GM18907 (cell line): Measurements from ENCODE around the gene ABCG8.

Experiments
- ATAC-seq: cut with Tn5 transposase; IDR thresholded peaks from one replicate; pipeline ENCODE4 v1.9.1; 2021; ENCODE audit warnings: mild to moderate bottlenecking, moderate library complexity; ENCODE audit not compliant: unreplicated experiment

Gene ABCG8

GRCh38 chr2:43855292-43855691, 16.5 kb downstream of the ABCG8 start:
- ATAC-seq, result no peak

- ATAC-seq, result no peak
These were observed 33.4 kb downstream of the ABCG8 start for GRCh38 chr2:43872151-43872550.

- ATAC-seq, result no peak
These were observed 36.1 kb downstream of the ABCG8 start for GRCh38 chr2:43874776-43875451.

GRCh38 chr2:43877782-43878464, 39.2 kb downstream of the ABCG8 start:
- peak; percentile 81 for ATAC-seq

- ATAC-seq, result no peak
These were observed 40.5 kb downstream of the ABCG8 start for GRCh38 chr2:43879261-43879660.

- no peak for ATAC-seq
These were observed 41.7 kb downstream of the ABCG8 start for GRCh38 chr2:43880471-43880870.

- no peak for ATAC-seq
These were observed 42.2 kb downstream of the ABCG8 start for GRCh38 chr2:43880952-43881351.

GRCh38 chr2:43882312-43882711, 43.5 kb downstream of the ABCG8 start:
- ATAC-seq, result no peak

GRCh38 chr2:43884689-43885088, 45.9 kb downstream of the ABCG8 start:
- no peak for ATAC-seq

- no peak for ATAC-seq
These were observed 46.4 kb downstream of the ABCG8 start for GRCh38 chr2:43885132-43885632.

GRCh38 chr2:43887176-43887575, 48.4 kb downstream of the ABCG8 start:
- ATAC-seq, result no peak

GRCh38 chr2:43889416-43889815, 50.6 kb downstream of the ABCG8 start:
- ATAC-seq, result no peak

GRCh38 chr2:43890855-43891254, 52.1 kb downstream of the ABCG8 start:
- no peak for ATAC-seq

- ATAC-seq, result no peak
These were observed 56.0 kb downstream of the ABCG8 start for GRCh38 chr2:43894743-43895142.

- ATAC-seq, result no peak
These were observed 58.1 kb downstream of the ABCG8 start for GRCh38 chr2:43896906-43897305.

GRCh38 chr2:43897492-43897891, 58.7 kb downstream of the ABCG8 start:
- no peak for ATAC-seq

GRCh38 chr2:43898134-43898837, 59.5 kb downstream of the ABCG8 start:
- no peak for ATAC-seq

GRCh38 chr2:43898838-43899346, 60.1 kb downstream of the ABCG8 start:
- no peak for ATAC-seq

- no peak for ATAC-seq
These were observed 60.8 kb downstream of the ABCG8 start for GRCh38 chr2:43899589-43899988.

GRCh38 chr2:43905371-43905803, 66.6 kb downstream of the ABCG8 start:
- ATAC-seq, result no peak

GRCh38 chr2:43905871-43906270, 67.1 kb downstream of the ABCG8 start:
- no peak for ATAC-seq
